ENCODE results near the gene CD14. TPM values are rescaled to one million over a fixed set of nuclear protein-coding genes. Genes with fewer than 3 reads are reported as not detected.
A peak's percentile ranks its signal among the peaks of the same experiment; 100 is the strongest.
"Not testable (repeated sequence)": the region's sequence is repeated elsewhere in the genome, so short reads cannot be mapped to it uniquely, and the experiment has no call there.

The CD14 gene
- total RNA-seq, 1 experiment from 2014 or later, result 0.13 TPM

- H3K56ac ChIP-seq (ENCODE audit: insufficient read length, low read depth, low read length), result no peak overlapping the region
- H3K4me3 Mint-ChIP-seq, result no peak overlapping the region
- peak overlapping the region; percentile 32; the same call in 1 of the 2 replicates for H3K14ac ChIP-seq (ENCODE audit: insufficient read depth, low read length)
- H3T11ph ChIP-seq (ENCODE audit: low read length), result no peak overlapping the region
- H2AK5ac ChIP-seq (ENCODE audit: insufficient read length, low read length), result no peak overlapping the region
- no peaks in the 10 kb centered on the region for H3K36me3 Mint-ChIP-seq (ENCODE audit: insufficient read depth in 1 of 3, low read depth in 3 of 3)
- no peaks in the 10 kb centered on the region for H3K9me3 ChIP-seq (ENCODE audit: control insufficient read depth, low read depth, low read length)
- no peaks in the 10 kb centered on the region for H3K79me2 ChIP-seq (ENCODE audit: insufficient read depth, low read length)
- H3K27me3 Mint-ChIP-seq (ENCODE audit: low read depth), result peaks cover 6% of the 10 kb centered on the region
- H4K20me1 ChIP-seq (ENCODE audit: control insufficient read depth, insufficient read depth, insufficient read length), result no peaks in the 10 kb centered on the region
- H3K27ac ChIP-seq (ENCODE audit: insufficient read length, low read depth, low read length), result no peak overlapping the region
- H2AFZ ChIP-seq (ENCODE audit: low read length), result no peak overlapping the region
- no peak overlapping the region for H2BK20ac ChIP-seq (ENCODE audit: low read depth, low read length, poor library complexity, severe bottlenecking)
- no peak overlapping the region for H3K23ac ChIP-seq (ENCODE audit: insufficient read length, low read depth, low read length)
- no peak overlapping the region for H4K5ac ChIP-seq (ENCODE audit: insufficient read length, low read depth, low read length)
- no peak for TF ChIP-seq CTCF (conservative IDR thresholded peaks at IDR 0.05)
- no peak overlapping the region for H2BK5ac ChIP-seq (ENCODE audit: insufficient read length, low read length)
- no CpG with 5 or more reads among the region's 6 CpGs for WGBS (ENCODE audit: extremely low coverage, insufficient read length, low lambda C conversion rate)
- H3K27me3 ChIP-seq (ENCODE audit: insufficient read depth, low read length), result no peaks in the 10 kb centered on the region
- H3K79me1 ChIP-seq (ENCODE audit: insufficient read depth, low read depth, low read length, poor library complexity, severe bottlenecking), result no peaks in the 10 kb centered on the region
- no peak overlapping the region for H2BK12ac ChIP-seq (ENCODE audit: insufficient read length, low read depth, low read length)
- no peaks in the 10 kb centered on the region; a peak in 1 of 5 replicates for H3K9me3 Mint-ChIP-seq
- no peak overlapping the region for H3K27ac Mint-ChIP-seq
- H3K23me2 ChIP-seq (ENCODE audit: insufficient read length, low read depth, low read length, poor library complexity, severe bottlenecking), result no peaks in the 10 kb centered on the region
- H4K91ac ChIP-seq (ENCODE audit: insufficient read length, low read depth, low read length), result no peak overlapping the region
- no peak overlapping the region for H4K8ac ChIP-seq (replicated peaks; ENCODE audit: insufficient read length, low read depth, low read length)
- peaks cover 5 to 6% of the 10 kb centered on the region in 2 experiments for H3K4me1 Mint-ChIP-seq
- no peak overlapping the region for H3K4me2 ChIP-seq (ENCODE audit: insufficient read depth, insufficient read length, low read length)
- no peak overlapping the region for H2BK15ac ChIP-seq (ENCODE audit: low read depth, low read length)
- no peak overlapping the region for H3K18ac ChIP-seq (ENCODE audit: insufficient read length, low read depth, low read length)
- no peak overlapping the region for H3K4ac ChIP-seq (ENCODE audit: low read depth, low read length)
- no peak overlapping the region for H2BK120ac ChIP-seq (ENCODE audit: low read depth, low read length, poor library complexity, severe bottlenecking)
- H3K4me1 ChIP-seq (ENCODE audit: insufficient read depth, low read length), result no peaks in the 10 kb centered on the region
- DNase-seq, result no peak
- no peak overlapping the region for H3K9ac ChIP-seq (ENCODE audit: extremely low read depth, insufficient read length, low read length)
These were observed 38.8 kb downstream of the CD14 start for GRCh38 chr5:140594169-140594568.

- not testable (repeated sequence) for H2BK15ac ChIP-seq (ENCODE audit: low read depth, low read length); H3K36me3 Mint-ChIP-seq (ENCODE audit: insufficient read depth in 1 of 3, low read depth in 3 of 3); H4K20me1 ChIP-seq (ENCODE audit: control insufficient read depth, insufficient read depth, insufficient read length); H3K23me2 ChIP-seq (ENCODE audit: insufficient read length, low read depth, low read length, poor library complexity, severe bottlenecking); H3K18ac ChIP-seq (ENCODE audit: insufficient read length, low read depth, low read length); H3K4ac ChIP-seq (ENCODE audit: low read depth, low read length); H3K4me2 ChIP-seq (ENCODE audit: insufficient read depth, insufficient read length, low read length); H3K27ac ChIP-seq (ENCODE audit: insufficient read length, low read depth, low read length); H3K9me3 Mint-ChIP-seq; H2BK12ac ChIP-seq (ENCODE audit: insufficient read length, low read depth, low read length); H3K56ac ChIP-seq (ENCODE audit: insufficient read length, low read depth, low read length); H3K79me1 ChIP-seq (ENCODE audit: insufficient read depth, low read depth, low read length, poor library complexity, severe bottlenecking); H2AFZ ChIP-seq (ENCODE audit: low read length); H3K4me1 Mint-ChIP-seq; H3K27me3 Mint-ChIP-seq (ENCODE audit: low read depth); H2BK20ac ChIP-seq (ENCODE audit: low read depth, low read length, poor library complexity, severe bottlenecking); H3K27me3 ChIP-seq (ENCODE audit: insufficient read depth, low read length); H3K9me3 ChIP-seq (ENCODE audit: control insufficient read depth, low read depth, low read length); H3K4me1 ChIP-seq (ENCODE audit: insufficient read depth, low read length); H4K8ac ChIP-seq (replicated peaks; ENCODE audit: insufficient read length, low read depth, low read length); H2AK5ac ChIP-seq (ENCODE audit: insufficient read length, low read length); H4K5ac ChIP-seq (ENCODE audit: insufficient read length, low read depth, low read length); H3K23ac ChIP-seq (ENCODE audit: insufficient read length, low read depth, low read length); H3K79me2 ChIP-seq (ENCODE audit: insufficient read depth, low read length); H3T11ph ChIP-seq (ENCODE audit: low read length); H2BK5ac ChIP-seq (ENCODE audit: insufficient read length, low read length); DNase-seq; H2BK120ac ChIP-seq (ENCODE audit: low read depth, low read length, poor library complexity, severe bottlenecking); H4K91ac ChIP-seq (ENCODE audit: insufficient read length, low read depth, low read length)
- H3K27ac Mint-ChIP-seq, result peak overlapping the region in 2 of 3 experiments; percentile 31 to 79; a peak in 2 of 7 replicates
- WGBS (ENCODE audit: extremely low coverage, insufficient read length, low lambda C conversion rate), result no CpG with 5 or more reads among the region's 14 CpGs
- H3K14ac ChIP-seq (ENCODE audit: insufficient read depth, low read length), result peak overlapping the region; percentile 78
- peak overlapping the region; percentile 42 for H3K9ac ChIP-seq (ENCODE audit: extremely low read depth, insufficient read length, low read length)
- peak overlapping the region in 1 of 2 experiments; percentile 54; a peak in 3 of 5 replicates for H3K4me3 Mint-ChIP-seq
These were observed 39.9 kb downstream of the CD14 start for GRCh38 chr5:140593070-140593469.

Measured in H9 (cell line).